ENCODE data around the gene LAMA5. TPM values are rescaled to one million over a fixed set of nuclear protein-coding genes. Genes with fewer than 3 reads are reported as not detected.

The LAMA5 gene
- polyA plus RNA-seq, 3 donors: 0.05 TPM; not detected in 2

- Histone ChIP-seq H3K4me2 (replicated peaks; ENCODE audit: extremely low read depth, low read length, poor library complexity, severe bottlenecking) (no peak overlapping the region), H3K79me2 (ENCODE audit: insufficient read depth, low read length) (no peaks in the 10 kb centered on the region), H3K27ac (ENCODE audit: low read depth in 1 of 2, low read length in 2 of 2) (no peak overlapping the region), H4K20me1 (ENCODE audit: insufficient read depth, low read length) (peaks cover 34% of the 10 kb centered on the region), H3K27me3 (ENCODE audit: control insufficient read depth in 2 of 2, insufficient read depth in 2 of 2, low read length in 2 of 2) (no peaks in the 10 kb centered on the region), H2AFZ (ENCODE audit: insufficient read depth, low read depth, low read length, poor library complexity, severe bottlenecking) (no peak overlapping the region), H3K4me3 (replicated peaks in 1 of 3; ENCODE audit: low read depth in 2 of 3, low read length in 3 of 3) (no peak overlapping the region), H3K4me1 (ENCODE audit: control insufficient read depth in 1 of 2, insufficient read depth in 2 of 2, low read length in 2 of 2) (no peaks in the 10 kb centered on the region), H3K36me3 (replicated peaks in 1 of 2; ENCODE audit: control insufficient read depth in 1 of 2, insufficient read depth in 2 of 2, low read length in 2 of 2) (peaks cover 81 to 89% of the 10 kb centered on the region in 2 donors), H3K9me3 (replicated peaks in 1 of 2; ENCODE audit: control insufficient read depth in 1 of 2, insufficient read depth in 1 of 2, low read length in 2 of 2) (peaks cover 0 to 2% of the 10 kb centered on the region in 2 donors), H3K9ac (ENCODE audit: insufficient read depth, low read length, poor library complexity, severe bottlenecking) (no peak overlapping the region)
- Mint-ChIP-seq H3K9me3 (peaks cover 0 to 7% (median 5%) of the 10 kb centered on the region in 7 donors), H3K4me3 (no peak overlapping the region), H3K27ac (no peak overlapping the region), H3K27me3 (ENCODE audit: low read depth in 3 of 3) (peaks cover 0 to 3% (median 0%) of the 10 kb centered on the region in 3 donors), H3K4me1 (no peaks in the 10 kb centered on the region), H3K36me3 (peaks cover 70 to 85% of the 10 kb centered on the region in 2 donors)
- no peak for TF ChIP-seq CTCF (IDR thresholded peaks at IDR 0.05)
- WGBS (ENCODE audit: insufficient coverage): 94% methylated on average over 14 of the region's 14 CpGs
- intact Hi-C loops (cut with micrococcal nuclease): no loop called here
- DNase-seq: no peak
Observed at GRCh38 chr20:62269378-62269777, 97.7 kb downstream of the LAMA5 start.

- Mint-ChIP-seq H3K36me3 (peaks cover 65 to 85% of the 10 kb centered on the region in 2 donors), H3K4me3 (no peak overlapping the region), H3K27ac (peak overlapping the region in 2 of 7 donors; percentile 37 to 68), H3K4me1 (no peaks in the 10 kb centered on the region), H3K27me3 (ENCODE audit: low read depth in 3 of 3) (peaks cover 0 to 3% (median 0%) of the 10 kb centered on the region in 3 donors), H3K9me3 (peaks cover 0 to 7% (median 5%) of the 10 kb centered on the region in 7 donors)
- Histone ChIP-seq H3K4me3 (replicated peaks in 1 of 3; ENCODE audit: low read depth in 2 of 3, low read length in 3 of 3) (no peak overlapping the region), H4K20me1 (ENCODE audit: insufficient read depth, low read length) (peaks cover 29% of the 10 kb centered on the region), H3K27me3 (ENCODE audit: control insufficient read depth in 2 of 2, insufficient read depth in 2 of 2, low read length in 2 of 2) (no peaks in the 10 kb centered on the region), H3K36me3 (replicated peaks in 1 of 2; ENCODE audit: control insufficient read depth in 1 of 2, insufficient read depth in 2 of 2, low read length in 2 of 2) (peaks cover 78 to 89% of the 10 kb centered on the region in 2 donors), H3K79me2 (ENCODE audit: insufficient read depth, low read length) (no peaks in the 10 kb centered on the region), H3K9me3 (replicated peaks in 1 of 2; ENCODE audit: control insufficient read depth in 1 of 2, insufficient read depth in 1 of 2, low read length in 2 of 2) (peaks cover 0 to 2% of the 10 kb centered on the region in 2 donors), H3K4me2 (replicated peaks; ENCODE audit: extremely low read depth, low read length, poor library complexity, severe bottlenecking) (no peak overlapping the region), H3K4me1 (ENCODE audit: control insufficient read depth in 1 of 2, insufficient read depth in 2 of 2, low read length in 2 of 2) (no peaks in the 10 kb centered on the region), H2AFZ (ENCODE audit: insufficient read depth, low read depth, low read length, poor library complexity, severe bottlenecking) (no peak overlapping the region), H3K27ac (ENCODE audit: low read depth in 1 of 2, low read length in 2 of 2) (no peak overlapping the region), H3K9ac (ENCODE audit: insufficient read depth, low read length, poor library complexity, severe bottlenecking) (no peak overlapping the region)
- no peak for TF ChIP-seq CTCF (IDR thresholded peaks at IDR 0.05)
- WGBS (ENCODE audit: insufficient coverage): 83% methylated on average over 6 of the region's 7 CpGs
- no peak for DNase-seq
- intact Hi-C loops (cut with micrococcal nuclease): no loop called here
Observed at GRCh38 chr20:62268228-62268900, 98.7 kb downstream of the LAMA5 start.
